GM19468 (cell line): Measurements from ENCODE around the gene CCDC78.

Experiments
- ATAC-seq: cut with Tn5 transposase; IDR thresholded peaks from one replicate; pipeline ENCODE4 v1.9.1; 2021; ENCODE audit warnings: mild to moderate bottlenecking, moderate library complexity, moderate number of reproducible peaks; ENCODE audit not compliant: unreplicated experiment; ENCODE audit errors: extremely low read depth

The CCDC78 gene

DNA sequence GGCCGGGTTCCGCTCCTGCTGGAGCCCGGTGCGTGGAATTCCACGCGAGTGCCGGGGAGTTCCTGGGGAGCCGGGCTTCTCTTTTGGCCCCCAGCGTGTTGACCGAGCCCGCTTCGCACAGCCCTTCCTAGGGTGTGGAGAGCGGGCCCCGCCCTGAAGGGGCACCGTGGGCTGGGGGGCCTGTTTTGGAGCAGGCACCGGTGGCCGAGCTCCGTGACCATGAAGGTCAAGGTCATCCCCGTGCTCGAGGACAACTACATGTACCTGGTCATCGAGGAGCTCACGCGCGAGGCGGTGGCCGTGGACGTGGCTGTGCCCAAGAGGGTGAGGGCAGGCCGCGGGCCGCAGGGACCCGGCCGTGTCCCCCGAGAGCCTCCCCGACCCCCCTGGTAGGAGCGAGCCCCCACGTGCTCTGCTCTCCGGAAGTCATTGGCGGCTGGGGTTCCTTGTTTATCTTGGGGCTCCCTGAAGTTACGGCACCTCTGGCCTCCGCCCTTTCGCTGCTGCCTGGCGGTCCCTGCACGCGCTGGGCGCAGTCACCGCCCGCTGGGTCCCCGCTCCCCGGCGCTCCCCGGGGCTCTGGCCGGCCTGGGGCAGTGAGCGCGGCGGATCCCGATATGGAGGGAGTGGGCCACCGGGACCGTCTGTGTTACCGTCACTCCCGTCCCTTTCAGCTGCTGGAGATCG is 1.2 kb upstream of the CCDC78 start:
- no peak for ATAC-seq

DNA sequence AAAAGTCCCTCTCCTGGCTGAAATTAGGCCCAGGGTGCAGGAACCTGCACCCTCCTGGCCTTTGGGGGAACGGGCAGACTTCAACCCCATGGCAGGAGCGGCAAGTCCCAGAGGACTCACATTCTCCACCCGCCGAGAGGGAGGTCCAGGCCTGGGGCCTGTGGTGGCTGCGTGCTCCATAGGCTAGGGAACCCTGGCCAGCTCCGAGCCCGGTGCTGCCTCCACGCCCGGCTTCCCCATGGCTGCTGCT is 130 bp downstream of the CCDC78 start:
- no peak for ATAC-seq

DNA sequence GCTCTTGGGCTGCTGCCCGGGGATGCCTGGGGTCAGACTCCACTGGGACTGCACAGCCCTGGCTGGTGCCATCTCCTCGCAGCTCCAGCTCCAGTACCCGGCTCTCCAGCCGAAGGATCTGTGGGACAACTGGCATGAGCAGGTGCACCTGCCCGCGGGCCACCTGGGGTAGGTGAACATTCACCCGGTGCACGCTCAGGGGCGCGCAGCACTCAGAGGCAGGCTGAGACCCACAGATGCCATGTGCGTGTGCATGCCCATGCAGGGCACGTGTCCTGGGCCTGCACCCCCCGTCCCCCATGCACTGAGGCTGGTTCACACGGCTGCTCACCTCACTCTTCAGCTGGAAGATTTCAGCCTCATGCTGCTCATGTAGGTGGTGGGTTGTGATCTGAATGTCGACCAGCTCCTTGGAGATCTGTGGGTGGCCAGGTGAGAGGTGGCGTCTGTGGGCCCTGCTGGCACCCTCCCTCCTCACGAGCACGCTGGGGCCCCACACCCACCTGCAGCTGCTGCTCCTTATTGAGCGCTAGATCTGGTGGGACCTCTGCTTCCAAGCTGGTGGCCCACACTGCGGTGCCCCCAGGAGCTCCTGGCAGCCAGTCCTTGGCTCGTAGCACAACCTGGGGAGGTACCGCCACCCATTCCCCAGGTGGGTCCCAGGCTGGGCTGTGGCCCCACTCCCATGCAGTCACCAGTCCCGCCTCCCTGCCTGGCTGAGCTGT is 618 bp downstream of the CCDC78 start:
- ATAC-seq = no peak

DNA sequence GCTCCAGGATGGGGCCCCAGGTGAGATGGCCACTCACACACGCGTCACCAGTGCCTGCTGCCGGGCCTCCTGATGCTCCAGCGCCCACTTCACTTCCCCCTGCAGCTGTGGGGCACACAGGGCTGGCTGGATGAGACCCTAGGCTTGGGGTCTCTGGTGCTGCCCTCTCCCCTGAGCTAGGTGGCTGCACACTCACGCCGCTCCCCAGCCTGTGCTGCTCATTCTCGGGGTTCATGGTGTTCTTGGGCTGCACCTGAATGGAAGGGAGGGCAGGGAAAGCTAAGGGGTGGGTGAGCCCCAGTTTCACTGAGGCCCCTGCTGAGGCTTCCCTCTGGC is 1.2 kb downstream of the CCDC78 start:
- no peak for ATAC-seq

DNA sequence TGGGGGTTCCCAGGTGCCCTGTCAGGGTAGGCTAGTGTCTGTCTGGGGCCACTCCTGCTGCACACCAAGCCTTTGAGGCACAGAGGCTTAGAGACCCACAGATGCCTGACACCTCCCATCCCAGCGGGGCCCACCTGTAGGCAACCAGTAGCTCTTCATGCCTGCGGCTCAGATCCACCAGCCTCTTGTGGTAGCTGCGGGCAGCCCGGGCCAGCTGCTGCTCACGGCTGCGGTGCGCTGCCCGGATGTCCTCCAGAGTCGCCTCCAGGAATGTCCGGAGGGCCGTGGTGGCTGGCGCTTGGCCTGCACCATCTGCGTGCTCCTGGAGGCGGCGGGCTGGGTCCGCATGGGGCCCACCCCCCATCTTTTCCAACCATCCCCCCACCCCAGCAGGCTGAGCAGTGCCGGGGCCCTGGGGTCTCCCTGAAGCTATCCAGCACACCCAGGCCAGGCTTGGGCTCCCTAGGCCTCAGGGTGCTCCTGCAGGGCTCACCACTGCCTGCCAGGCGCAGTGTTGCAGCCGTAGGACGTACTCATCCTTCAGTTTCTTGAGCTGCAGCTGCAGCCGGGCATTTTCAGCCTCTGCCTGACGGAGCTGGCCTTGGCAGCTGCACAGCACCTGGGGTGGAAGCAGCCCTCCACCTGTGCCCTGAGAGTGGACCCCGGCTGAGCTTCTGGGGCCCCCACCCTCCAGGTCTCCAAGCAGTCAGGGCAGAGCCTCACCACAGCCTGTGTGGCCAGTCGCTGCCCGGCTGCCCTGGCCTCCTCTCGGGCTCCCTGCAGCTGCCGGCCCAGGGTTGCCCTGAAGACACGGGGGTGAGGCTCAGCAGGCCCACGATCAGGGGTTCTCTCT is 1.8 kb downstream of the CCDC78 start:
- no peak for ATAC-seq

DNA sequence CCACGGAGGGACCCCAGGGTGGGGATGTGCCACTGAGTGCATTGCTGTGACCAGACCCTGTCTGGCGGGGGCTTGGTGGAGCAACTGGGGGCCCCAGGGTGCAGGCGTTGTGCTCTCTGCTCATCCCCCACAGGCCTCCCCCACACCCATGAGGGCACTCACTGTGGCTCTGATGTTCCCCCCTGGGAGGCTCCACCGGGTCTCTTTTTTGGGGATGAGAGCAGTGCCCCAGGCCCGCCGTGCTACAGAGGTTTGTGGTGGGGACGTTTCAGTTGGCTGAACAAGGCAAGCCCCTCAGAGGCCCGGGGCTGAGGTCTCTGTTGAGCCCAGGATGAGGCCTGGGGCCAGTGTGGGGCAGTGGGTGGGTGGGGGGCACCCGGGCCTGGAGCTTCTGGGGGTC is 2.5 kb downstream of the CCDC78 start:
- ATAC-seq = no peak

DNA sequence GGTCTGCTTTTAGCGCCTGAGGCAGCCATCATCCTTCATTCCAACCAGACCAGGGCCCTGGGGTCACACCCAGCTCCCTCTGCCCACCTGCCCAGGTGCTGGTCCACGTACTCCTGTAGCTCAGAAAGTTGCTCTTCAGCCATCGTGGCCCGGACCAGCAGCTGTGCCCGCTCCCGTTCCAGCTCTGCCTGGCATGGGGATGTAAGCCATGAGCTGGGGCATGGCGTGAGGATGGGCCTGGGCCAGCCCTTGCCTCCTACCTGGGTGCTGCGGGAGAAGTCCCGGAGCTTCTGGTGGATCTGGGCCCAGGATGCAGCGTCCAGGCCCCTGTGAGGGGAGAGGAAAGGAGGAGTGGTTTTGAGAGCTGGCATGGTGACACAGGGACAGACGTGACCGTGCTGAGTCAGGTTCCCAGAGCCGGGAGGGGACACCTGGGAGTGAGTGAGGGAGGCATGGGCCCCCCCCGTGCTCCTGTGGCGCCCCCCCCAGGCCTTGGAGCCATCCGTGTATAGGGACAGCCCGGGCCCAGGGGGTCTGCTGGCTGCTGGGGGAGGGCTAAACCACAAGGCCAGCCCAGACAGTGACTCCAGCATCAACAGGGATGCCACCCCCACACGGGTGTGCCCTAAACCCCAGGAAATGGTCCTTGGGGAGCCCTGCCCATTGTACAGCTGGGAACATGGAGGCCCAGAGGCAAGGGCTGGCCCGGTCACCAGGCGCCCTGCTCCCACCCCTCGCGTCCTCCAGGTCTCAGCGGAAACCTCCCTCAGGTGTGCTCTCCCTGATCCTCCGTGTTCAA is 3.2 kb downstream of the CCDC78 start:
- no peak for ATAC-seq

DNA sequence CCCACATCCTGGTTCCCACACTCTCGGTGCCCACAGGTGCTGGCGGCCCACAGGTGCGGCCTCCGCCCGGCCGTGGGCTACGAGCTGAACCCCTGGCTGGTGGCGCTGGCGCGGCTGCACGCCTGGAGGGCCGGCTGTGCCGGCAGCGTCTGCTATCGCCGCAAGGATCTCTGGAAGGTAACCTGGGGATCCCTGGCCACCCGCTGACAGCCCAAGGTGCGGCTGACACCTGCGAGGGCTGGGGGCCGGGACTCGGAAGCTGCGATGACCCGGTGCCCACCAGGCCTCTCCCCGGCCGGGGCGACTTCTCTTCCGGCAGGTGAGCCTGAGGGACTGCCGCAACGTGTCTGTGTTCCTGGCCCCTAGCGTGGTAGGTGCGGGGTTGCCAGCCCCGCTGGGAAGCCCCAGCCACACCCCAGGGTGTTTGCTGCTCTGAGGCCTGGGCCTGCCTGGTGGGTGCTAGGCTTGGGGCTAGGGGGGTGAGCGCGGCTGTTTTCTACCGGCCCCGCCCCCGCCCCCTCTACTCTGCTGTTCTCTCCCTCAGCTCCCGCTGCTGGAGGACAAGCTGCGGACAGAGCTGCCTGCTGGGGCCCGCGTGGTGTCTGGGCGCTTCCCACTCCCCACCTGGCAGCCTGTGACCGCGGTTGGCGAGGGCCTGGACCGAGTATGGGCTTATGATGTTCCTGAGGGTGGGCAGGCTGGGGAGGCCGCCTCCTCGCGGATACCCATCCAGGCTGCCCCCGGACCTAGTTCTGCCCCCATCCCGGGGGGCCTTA is 4.3 kb downstream of the CCDC78 start:
- ATAC-seq = no peak

DNA sequence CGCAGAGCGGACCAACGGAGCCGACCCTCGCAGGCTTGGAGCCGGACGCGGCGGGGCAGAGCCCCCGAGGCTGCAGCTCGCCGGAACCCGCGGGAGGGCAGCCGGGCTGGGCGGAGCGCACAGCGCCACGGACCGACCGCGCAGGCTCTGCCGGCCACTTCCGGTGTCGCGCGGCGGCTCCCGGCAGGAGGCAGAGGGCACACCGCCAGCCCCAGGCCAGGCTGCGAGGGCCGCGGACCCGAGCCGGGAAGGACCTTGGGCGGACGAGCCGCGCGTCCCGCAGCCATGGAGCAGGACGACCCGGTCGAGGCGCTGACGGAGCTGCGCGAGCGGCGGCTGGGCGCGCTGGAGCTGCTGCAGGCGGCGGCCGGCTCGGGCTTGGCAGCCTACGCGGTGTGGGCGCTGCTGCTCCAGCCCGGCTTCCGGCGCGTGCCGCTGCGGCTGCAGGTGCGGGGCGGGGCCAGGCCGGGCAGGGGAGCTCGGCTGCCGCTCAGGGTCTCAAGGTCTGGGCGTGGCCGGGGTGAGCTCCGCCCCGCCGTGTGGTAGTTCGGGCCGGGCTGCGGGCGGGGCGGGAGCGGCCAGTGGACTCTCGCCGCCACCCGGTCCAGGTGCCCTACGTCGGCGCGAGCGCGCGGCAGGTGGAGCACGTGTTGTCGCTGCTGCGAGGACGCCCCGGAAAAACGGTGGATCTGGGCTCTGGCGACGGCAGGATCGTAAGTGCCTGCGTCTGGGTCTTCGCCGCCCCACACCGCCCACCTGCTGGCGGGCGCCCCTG is 5.1 kb downstream of the CCDC78 start, which contains the start of gene ANTKMT:
TSS of gene ANTKMT (plus strand) at position 157 of the 775 bp plus-strand sequence. CDS start at position 286, 129 bp downstream.
- ATAC-seq = peak; percentile 57

DNA sequence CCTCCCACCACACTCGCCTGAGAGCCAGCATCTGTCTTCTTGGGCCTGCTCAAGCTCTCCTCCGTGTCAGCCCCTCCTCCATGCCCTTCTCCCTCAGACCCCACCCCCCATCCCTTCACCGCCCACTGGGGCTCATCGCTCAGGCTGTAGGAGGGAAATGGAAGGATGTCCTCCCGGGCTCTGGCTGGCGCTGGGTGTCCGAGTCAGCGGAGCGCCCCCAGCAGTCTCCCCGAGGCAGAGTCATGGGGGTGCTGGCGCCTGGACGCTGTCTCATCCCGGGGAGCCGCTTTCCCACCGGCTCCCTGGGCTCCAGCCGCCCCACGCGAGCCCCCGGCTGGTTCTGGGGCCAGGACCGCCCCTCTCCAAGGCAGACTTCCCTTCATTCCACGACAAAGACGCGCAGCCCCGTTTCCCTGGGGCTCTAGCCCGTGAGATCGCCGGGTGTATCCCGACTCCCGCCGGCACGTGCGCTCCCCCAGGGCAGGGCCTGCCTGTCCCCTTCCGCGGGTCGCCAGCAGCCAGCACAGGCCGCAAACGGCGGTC is 5.7 kb downstream of the CCDC78 start:
- ATAC-seq = no peak

DNA sequence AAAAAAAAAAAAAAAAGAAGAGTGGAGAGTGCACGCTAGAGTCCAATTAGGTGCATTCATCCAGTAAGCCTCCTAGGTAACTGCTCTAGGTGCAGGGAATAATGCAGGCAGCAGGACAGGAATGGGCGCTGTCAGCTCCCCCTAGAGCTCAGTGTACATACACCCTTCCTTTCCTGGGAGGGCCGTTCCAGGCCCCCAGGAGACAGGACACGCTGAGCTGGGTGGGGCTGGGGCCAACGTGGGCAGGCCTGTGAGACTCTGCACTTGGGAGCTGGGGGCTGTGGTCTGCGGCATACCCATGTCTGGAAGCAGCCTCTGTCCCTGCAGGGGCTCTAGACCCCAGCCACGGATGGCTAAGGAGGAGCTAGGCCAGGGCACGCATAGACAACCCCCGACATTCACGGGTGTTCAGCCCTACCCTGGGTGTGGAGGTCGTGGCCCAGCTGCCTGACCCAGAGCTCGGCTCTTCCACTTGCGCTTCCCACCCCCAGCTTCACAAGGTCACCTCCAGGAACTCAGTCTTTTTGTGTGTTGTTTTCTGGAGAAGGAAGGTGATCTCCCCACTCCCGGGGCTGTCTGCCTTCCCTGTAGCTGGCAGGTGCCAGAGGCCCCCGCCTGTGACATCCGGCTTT is 6.3 kb downstream of the CCDC78 start:
- no peak for ATAC-seq

DNA sequence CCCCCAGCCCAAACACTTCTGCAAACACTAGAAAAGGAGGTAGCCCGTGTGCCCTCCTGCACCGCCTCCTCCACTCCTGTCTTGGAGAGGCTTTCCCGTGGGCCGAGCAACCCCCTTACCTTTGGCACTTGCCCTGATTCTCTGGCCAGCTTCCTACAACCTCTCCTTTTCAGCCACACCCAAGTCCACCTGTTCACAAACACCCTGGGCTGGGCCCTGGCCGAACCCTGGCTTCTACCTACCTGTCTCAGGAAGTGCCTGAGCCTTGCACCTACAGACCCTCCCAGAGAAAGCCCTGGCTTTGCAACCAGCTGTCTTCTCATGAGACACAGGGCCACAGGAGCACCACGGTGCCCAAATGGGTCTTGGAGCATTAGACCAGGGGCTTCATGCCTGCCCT is 7.3 kb downstream of the CCDC78 start:
- ATAC-seq = no peak

DNA sequence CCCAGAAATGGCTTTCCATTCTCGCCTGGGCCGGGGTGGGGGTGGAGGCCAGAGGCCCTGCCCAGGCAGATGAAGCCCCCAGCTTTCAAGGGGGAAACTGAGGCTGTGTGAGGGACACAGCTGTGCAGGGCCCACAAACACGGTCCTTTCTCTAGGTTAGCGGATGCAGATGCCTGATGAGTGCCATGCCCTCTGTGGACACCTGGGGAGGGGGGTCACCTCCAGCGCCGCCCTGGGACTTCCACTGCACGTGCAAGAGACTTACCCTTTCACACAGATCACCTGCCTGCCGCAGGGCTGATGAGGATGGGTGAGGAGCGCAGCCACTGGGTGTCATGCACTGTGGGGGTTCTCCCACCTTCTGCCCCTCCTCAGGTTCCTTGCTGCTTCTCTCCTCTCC is 7.9 kb downstream of the CCDC78 start:
- no peak for ATAC-seq

DNA sequence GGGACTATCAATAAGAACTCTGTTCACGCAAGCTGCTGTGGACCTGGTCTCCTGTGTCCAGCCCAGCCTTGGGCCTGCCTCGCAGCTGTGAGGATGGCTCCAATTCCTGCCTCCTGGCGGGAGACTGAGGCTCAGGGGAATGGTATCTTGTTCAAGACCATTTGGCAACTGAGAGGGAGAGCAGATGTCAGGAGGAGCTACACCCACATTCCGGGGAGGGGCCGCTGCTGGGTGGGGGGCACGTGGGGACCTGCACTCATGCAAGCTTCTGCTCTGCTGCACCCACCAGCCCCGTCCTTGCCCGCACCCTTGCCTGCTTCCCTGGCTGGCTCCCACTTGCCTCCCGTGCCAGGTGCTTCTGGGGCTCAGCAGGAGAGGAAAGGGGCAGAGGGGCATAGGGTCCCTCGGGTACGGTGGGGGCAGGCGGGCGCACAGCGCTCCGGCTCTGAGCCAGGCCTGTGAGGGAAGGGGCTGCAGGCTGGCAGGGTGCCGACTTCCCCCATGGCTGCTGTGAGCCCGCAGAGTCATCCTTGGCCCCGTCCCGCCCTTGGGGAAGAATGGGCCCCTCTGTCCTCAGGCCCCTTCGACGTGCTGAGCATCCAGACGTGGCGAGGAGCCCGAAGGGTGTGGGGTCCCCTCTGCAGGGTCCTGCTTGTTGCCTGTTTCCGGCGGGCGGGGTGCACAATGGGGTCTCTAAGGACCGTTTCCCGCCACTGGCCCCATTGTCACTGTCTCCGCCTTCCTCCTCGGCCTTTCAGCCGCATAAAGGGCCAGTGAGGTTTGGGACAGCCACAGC is 8.6 kb downstream of the CCDC78 start:
- ATAC-seq = no peak

DNA sequence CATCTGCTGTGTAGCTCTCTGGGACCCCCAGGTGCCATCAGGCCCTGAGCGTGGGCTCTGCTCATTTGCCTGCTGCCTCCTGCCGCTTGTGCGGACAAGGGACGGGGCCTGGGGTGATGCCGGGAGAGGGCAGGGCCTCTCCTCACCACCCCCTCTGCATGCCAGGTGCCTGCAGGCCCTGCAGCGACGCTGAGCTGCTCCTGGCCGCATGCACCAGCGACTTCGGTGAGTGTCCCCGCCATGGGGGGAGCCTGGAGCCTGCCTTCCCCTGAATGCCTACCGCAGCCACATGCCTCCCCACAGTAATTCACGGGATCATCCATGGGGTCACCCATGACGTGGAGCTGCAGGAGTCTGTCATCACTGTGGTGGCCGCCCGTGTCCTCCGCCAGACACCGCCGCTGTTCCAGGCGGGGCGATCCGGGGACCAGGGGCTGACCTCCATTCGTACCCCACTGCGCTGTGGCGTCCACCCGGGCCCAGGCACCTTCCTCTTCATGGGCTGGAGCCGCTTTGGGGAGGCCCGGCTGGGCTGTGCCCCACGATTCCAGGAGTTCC is 9.4 kb downstream of the CCDC78 start:
- ATAC-seq = no peak

DNA sequence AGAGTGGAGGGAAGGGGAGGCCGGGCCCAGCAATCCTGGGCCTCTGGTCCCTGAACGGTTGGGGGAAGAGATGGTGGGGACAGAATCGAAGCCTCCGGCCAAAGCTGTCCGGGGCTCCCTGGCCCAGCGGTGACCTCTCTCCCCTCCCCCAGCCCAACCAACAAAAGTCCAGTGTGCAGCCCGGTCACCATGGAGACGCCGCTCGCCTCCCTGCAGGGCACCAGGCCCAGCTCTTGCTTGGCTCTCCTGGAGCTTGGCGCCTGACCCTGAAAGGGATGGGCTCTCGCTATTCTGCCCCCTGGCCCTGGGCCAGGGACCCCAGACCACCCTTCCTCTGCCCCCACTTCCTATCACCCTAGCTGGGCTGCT is 10.1 kb downstream of the CCDC78 start:
- no peak for ATAC-seq

DNA sequence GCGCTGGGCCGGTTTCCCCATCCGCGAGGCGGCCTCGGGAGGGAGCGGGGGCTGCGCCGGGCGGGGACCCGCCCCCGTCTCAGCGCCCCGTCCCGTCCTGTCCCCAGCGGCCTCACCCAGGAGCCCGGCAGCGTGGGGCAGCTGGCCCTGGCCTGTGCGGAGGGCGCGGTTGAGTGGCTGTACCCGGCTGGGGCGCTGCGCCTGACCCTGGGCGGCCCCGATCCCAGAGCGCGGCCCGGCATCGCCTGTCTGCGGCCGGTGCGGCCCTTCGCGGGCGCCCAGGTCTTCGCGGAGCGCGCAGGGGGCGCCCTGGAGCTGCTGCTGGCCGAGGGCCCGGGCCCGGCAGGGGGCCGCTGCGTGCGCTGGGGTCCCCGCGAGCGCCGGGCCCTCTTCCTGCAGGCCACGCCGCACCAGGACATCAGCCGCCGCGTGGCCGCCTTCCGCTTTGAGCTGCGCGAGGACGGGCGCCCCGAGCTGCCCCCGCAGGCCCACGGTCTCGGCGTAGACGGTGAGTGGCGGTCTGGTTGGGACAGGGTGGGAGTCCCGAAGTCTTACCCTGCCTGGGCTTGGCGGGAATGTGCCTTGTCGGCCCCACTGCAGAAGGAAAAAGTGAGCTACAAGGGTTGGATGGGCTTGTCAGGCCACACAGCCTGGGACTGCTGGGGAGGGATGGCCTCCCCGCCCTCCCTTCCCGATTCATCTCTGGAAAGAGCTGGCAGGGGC is 10.6 kb downstream of the CCDC78 start:
- no peak for ATAC-seq
